ENCODE measurements around the gene DUSP15. TPM values are rescaled to one million over a fixed set of nuclear protein-coding genes. Genes with fewer than 3 reads are reported as not detected.
A peak's percentile ranks its signal among the peaks of the same experiment; 100 is the strongest.

Gene DUSP15
- total RNA-seq, 4 donors from 2014 or later: 1.6 to 45.6 (median 8.8) TPM; not detected in 1

GRCh38 chr20:31835554-31835953, 34.8 kb downstream of the DUSP15 start:
- H3K27ac ChIP-seq: peak overlapping the region; percentile 17 to 24
- intact Hi-C loops (cut with DNase I; ENCODE audit: low total_unique reads): no loop called here
- no peaks in the 10 kb centered on the region for H3K36me3 ChIP-seq
- H3K27me3 ChIP-seq: no peaks in the 10 kb centered on the region
- no peak overlapping the region for H3K4me3 ChIP-seq
- no peaks in the 10 kb centered on the region for H3K4me1 ChIP-seq
- DNase-seq: no peak
- no peak for TF ChIP-seq POLR2A (IDR thresholded peaks at IDR 0.05)
- TF ChIP-seq CTCF (IDR thresholded peaks at IDR 0.05): no peak
- no peaks in the 10 kb centered on the region for H3K9me3 ChIP-seq

DNA sequence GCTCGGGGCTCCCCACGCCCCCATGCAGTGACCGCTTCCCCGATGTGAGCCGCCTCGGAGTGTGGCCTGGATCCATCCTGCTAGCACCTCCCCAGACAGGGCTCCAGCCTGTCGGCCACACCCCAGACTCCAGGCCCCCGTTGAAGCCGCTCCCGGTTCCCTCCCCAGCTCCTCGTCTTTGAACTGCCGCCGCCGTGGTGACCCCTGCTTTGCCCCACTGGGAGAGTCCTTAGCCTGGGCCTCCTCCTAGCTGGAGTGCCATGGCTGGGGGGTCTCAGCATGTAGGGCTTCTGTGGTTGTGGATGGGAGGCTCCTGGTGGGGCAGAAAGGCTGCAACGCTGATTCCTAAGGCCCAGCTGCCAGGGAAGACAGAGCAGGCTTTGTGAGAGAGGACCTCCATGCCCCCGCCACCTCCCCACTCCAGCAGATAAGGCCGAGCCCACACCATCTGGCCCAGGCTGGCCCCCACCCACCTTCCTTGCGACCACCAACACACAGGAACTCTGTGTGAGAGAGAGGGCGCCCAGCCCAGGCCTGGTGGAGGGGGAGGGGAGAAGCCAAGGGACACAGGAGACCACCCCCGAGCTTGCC, 36.3 kb downstream of the DUSP15 start:
- no peak for DNase-seq
- no peaks in the 10 kb centered on the region for H3K27me3 ChIP-seq
- no peaks in the 10 kb centered on the region for H3K36me3 ChIP-seq
- no peaks in the 10 kb centered on the region for H3K4me1 ChIP-seq
- H3K9me3 ChIP-seq: no peaks in the 10 kb centered on the region
- no peak overlapping the region for H3K4me3 ChIP-seq
- H3K27ac ChIP-seq: no peak overlapping the region
- TF ChIP-seq POLR2A (IDR thresholded peaks at IDR 0.05): no peak
- no peak for TF ChIP-seq CTCF (IDR thresholded peaks at IDR 0.05)
- intact Hi-C loops (cut with DNase I; ENCODE audit: low total_unique reads): no loop called here

DNA sequence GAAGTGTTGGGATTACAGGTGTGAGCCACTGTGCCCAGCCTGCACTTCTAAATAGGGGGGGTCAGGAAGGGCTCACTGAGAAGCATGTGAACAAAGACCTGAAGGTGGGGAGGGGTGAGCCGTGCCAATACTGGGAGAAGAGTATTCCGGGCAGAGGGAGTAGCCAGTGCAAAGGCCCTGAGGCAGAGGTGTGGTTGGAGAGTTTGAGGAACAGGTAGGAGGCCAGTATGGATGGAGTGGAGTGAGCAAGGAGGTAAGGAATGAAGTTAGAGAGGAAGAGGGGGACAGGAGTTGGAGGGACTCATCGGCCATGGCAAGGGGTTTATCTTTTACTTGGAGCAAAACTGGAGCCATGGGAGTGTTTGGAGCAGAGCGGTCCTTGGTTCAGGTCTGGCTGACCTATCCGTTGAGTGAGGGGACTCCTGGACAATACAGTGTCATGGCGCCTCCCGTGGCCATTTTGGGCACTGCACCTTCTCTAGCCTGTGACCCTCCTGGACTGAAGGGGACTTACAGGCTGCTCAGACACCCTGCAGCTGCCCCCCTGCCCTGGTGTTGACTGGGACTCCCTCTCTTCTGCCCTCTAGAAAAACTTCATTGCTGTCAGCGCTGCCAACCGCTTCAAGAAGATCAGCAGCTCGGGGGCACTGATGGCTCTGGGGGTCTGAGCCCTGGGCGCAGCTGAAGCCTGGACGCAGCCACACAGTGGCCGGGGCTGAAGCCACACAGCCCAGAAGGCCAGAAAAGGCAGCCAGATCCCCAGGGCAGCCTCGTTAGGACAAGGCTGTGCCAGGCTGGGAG, 37.0 kb downstream of the DUSP15 start:
- Histone ChIP-seq H3K27ac (no peak overlapping the region), H3K4me3 (no peak overlapping the region), H3K27me3 (no peaks in the 10 kb centered on the region), H3K36me3 (no peaks in the 10 kb centered on the region), H3K4me1 (no peaks in the 10 kb centered on the region), H3K9me3 (no peaks in the 10 kb centered on the region)
- TF ChIP-seq CTCF (IDR thresholded peaks at IDR 0.05): peak; percentile 25 to 56 (median 52)
- TF ChIP-seq POLR2A (IDR thresholded peaks at IDR 0.05): no peak
- DNase-seq: peak; percentile 50 to 53
- intact Hi-C loops (cut with DNase I; ENCODE audit: low total_unique reads): no loop called here

DNA sequence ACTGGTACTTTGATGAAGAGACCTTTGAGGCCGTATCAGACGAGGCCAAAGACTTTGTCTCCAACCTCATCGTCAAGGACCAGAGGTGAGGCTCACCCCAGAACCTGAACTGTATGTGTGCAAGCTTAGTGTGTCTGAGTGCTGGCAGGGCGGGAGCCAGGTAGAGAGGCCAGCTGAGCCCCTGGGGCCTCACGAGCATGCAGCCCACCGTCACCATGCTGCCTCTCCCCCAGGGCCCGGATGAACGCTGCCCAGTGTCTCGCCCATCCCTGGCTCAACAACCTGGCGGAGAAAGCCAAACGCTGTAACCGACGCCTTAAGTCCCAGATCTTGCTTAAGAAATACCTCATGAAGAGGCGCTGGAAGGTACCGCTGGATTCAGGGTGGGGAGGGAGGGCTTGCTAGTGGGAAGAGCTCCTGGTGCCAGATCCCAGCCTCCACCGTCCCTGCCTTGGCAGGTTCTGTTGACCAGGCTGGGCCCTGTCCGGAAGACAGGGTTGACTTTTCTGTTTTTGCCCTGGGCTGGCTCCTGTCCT, 38.5 kb downstream of the DUSP15 start:
- TF ChIP-seq POLR2A (IDR thresholded peaks at IDR 0.05) (no peak), CTCF (IDR thresholded peaks at IDR 0.05) (no peak)
- Histone ChIP-seq H3K4me1 (no peaks in the 10 kb centered on the region), H3K36me3 (no peaks in the 10 kb centered on the region), H3K27ac (no peak overlapping the region), H3K27me3 (no peaks in the 10 kb centered on the region), H3K4me3 (no peak overlapping the region), H3K9me3 (no peaks in the 10 kb centered on the region)
- intact Hi-C loops (cut with DNase I; ENCODE audit: low total_unique reads): no loop called here
- no peak for DNase-seq

GRCh38 chr20:31831211-31831610, 39.1 kb downstream of the DUSP15 start:
- H3K9me3 ChIP-seq: no peaks in the 10 kb centered on the region
- H3K36me3 ChIP-seq: no peaks in the 10 kb centered on the region
- DNase-seq: no peak
- intact Hi-C loops (cut with DNase I; ENCODE audit: low total_unique reads): no loop called here
- TF ChIP-seq POLR2A (IDR thresholded peaks at IDR 0.05) (no peak), CTCF (IDR thresholded peaks at IDR 0.05) (no peak)
- no peak overlapping the region for H3K27ac ChIP-seq
- H3K4me1 ChIP-seq: no peaks in the 10 kb centered on the region
- H3K27me3 ChIP-seq: no peaks in the 10 kb centered on the region
- no peak overlapping the region for H3K4me3 ChIP-seq
